Gastrocnemius medialis (tissue), 4 donors: ENCODE data around the gene WDR70.

ENCODE experiments used
- POLR2A ChIP-seq, 2 donors: fragments of 450-650 bp; IDR thresholded peaks; one replicate each; pipeline ENCODE4 v1.6.1; 2017; ENCODE audit warnings: antibody characterized with exemption in 2 of 2, mild to moderate bottlenecking in 2 of 2, moderate library complexity in 2 of 2
- TF ChIP-seq, protein P1 (sequence below), 5 experiments: fragments of 450-650 bp in 3 of 5; fragments of 200-600 bp in 2 of 5; sonication (generic) in 2 of 5; IDR thresholded peaks in 4 of 5; conservative IDR thresholded peaks in 1 of 5; 1 replicate in 4 of 5; 2 replicates in 1 of 5; pipeline ENCODE4 v1.5.1; 2016 to 2019; ENCODE audit warnings: antibody characterized with exemption in 5 of 5, mild to moderate bottlenecking in 3 of 5, moderate library complexity in 3 of 5

DNA sequence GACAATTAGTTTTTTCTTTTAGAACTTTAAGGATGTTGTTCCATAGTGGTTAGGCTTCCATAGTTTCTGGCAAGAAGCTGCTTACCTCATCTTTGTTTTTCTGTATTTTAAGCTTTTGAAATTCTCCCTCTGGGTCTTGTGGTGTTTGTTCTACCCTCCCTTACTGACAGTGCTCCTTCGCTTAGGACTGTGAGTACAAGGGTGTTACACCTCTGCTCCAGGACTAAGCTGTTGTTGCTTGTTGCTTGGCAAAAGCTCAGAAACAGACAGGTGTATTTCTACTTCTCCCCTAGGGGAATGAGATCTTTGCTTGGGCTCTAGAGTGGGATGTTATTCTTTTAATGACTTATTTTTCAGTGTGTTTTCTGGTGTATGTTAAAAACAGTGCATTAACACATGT is 225.2 kb downstream of the WDR70 start:
- TF ChIP-seq, protein P1, sequence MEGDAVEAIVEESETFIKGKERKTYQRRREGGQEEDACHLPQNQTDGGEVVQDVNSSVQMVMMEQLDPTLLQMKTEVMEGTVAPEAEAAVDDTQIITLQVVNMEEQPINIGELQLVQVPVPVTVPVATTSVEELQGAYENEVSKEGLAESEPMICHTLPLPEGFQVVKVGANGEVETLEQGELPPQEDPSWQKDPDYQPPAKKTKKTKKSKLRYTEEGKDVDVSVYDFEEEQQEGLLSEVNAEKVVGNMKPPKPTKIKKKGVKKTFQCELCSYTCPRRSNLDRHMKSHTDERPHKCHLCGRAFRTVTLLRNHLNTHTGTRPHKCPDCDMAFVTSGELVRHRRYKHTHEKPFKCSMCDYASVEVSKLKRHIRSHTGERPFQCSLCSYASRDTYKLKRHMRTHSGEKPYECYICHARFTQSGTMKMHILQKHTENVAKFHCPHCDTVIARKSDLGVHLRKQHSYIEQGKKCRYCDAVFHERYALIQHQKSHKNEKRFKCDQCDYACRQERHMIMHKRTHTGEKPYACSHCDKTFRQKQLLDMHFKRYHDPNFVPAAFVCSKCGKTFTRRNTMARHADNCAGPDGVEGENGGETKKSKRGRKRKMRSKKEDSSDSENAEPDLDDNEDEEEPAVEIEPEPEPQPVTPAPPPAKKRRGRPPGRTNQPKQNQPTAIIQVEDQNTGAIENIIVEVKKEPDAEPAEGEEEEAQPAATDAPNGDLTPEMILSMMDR (IDR thresholded peaks at IDR 0.05 in 4 of 5, conservative IDR thresholded peaks at IDR 0.05 in 1 of 5): no peak
- TF ChIP-seq POLR2A (IDR thresholded peaks at IDR 0.05): no peak
